Esophagus (tissue), 2 donors: Measurements from ENCODE around the gene KRT20. TPM values are rescaled to one million over a fixed set of nuclear protein-coding genes. Genes with fewer than 3 reads are reported as not detected.

Experiments
- H3K27ac ChIP-seq, 2 donors: one replicate each; pipeline ENCODE4 v1.5.1; 2013; ENCODE audit warnings: low read depth in 2 of 2, mild to moderate bottlenecking in 2 of 2, inconsistent platforms in 1 of 2, low read length in 1 of 2, moderate library complexity in 1 of 2
- H3K27me3 ChIP-seq, 2 donors: one replicate each; pipeline ENCODE4 v1.6.1; 2013; ENCODE audit warnings: low read length in 2 of 2, control low read depth in 1 of 2, mild to moderate bottlenecking in 1 of 2; ENCODE audit not compliant: insufficient read depth in 2 of 2, control insufficient read depth in 1 of 2
- H3K36me3 ChIP-seq, 2 donors: one replicate each; pipeline ENCODE4 v1.6.1; 2013; ENCODE audit warnings: low read length in 1 of 2; ENCODE audit not compliant: control insufficient read depth in 2 of 2, insufficient read depth in 2 of 2
- H3K4me1 ChIP-seq, 2 donors: one replicate each; pipeline ENCODE4 v1.6.1; 2013; ENCODE audit warnings: low read length in 1 of 2; ENCODE audit not compliant: control insufficient read depth in 2 of 2, insufficient read depth in 2 of 2
- H3K4me3 ChIP-seq, 2 donors: one replicate each; pipeline ENCODE4 v1.5.1; 2013; ENCODE audit warnings: low read length in 2 of 2, mild to moderate bottlenecking in 2 of 2, low read depth in 1 of 2, moderate library complexity in 1 of 2
- H3K9me3 ChIP-seq, 2 donors: one replicate each; pipeline ENCODE4 v1.6.1; 2013; ENCODE audit warnings: mild to moderate bottlenecking in 2 of 2, low read depth in 1 of 2, low read length in 1 of 2, moderate library complexity in 1 of 2; ENCODE audit not compliant: control insufficient read depth in 2 of 2, insufficient read depth in 1 of 2
- WGBS, 2 donors: extraction: QIAGEN DNeasy Blood & Tissue Kit; methylation state at CpG; one replicate each; pipeline ENCODE4 v1.1.7; 2013; 5-methylcytosine and 5-hydroxymethylcytosine counted together
- polyA plus RNA-seq, 2 donors: library from polyadenylated mRNA; stranded (reverse); fragments of 200-250 nt; gene quantifications; one replicate each; pipeline ENCODE4 v1.2.3, GENCODE V29; 2013
- donor health status: healthy with polysubstance abuse.
- donor health status: Bipolar disorder and iron deficiency.

Gene KRT20
- polyA plus RNA-seq, 2 donors, result 0.07 to 0.28 TPM

DNA sequence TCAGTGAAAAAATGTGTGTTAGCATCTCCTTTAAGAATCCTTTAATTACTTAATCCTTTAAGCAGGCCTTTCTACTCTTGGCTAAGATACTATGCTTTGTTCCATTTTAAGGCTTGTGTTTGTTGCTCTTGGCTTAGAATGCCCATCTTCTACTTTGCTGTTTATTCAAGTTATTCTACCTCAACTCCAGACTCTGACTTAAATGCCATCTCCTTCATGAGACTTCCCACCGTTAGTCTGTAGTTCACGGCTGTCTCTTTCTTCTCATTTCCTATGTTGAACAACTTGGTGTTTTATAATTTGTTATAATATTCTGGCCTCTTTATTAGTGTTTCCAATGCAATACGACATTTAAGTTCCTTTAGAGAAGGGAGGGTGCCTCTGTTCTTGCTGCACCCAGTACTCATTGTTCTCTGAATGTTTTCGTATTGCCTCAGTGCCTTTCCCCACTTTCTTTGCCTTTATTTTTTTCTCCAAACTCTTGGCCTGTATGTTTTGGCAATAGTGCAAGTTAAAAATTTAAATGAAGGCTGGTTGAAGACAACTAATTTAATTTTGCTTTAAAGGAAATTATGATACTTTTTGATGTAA is 56.5 kb downstream of the KRT20 start:
- H3K27ac ChIP-seq, result no peak overlapping the region
- no peaks in the 10 kb centered on the region for H3K9me3 ChIP-seq
- no peaks in the 10 kb centered on the region for H3K4me1 ChIP-seq
- 72 to 78% methylated on average over 4 of the region's 4 CpGs for WGBS, 2 donors
- H3K36me3 ChIP-seq, result no peaks in the 10 kb centered on the region
- H3K4me3 ChIP-seq, result no peak overlapping the region
- H3K27me3 ChIP-seq, result no peaks in the 10 kb centered on the region

GRCh38 chr17:40827746-40828453 is 57.1 kb downstream of the KRT20 start:
- no peak overlapping the region for H3K27ac ChIP-seq
- H3K4me3 ChIP-seq, result no peak overlapping the region
- H3K9me3 ChIP-seq, result no peaks in the 10 kb centered on the region
- H3K36me3 ChIP-seq, result no peaks in the 10 kb centered on the region
- WGBS, 2 donors, result 75 to 77% methylated on average over 7 of the region's 7 CpGs
- H3K27me3 ChIP-seq, result no peaks in the 10 kb centered on the region
- no peaks in the 10 kb centered on the region for H3K4me1 ChIP-seq

Other genes starting within 250 kb of the KRT20 start
- 10 to 100 TPM; 57.2 to 57.8 TPM for gene SMARCE1, start 237.4 kb downstream of the KRT20 start, polyA plus RNA-seq
- under 1 TPM; 0.43 to 0.59 TPM for gene KRT222, start 220.1 kb downstream of the KRT20 start, polyA plus RNA-seq
- 100 to 1,000 TPM; 116 to 229 TPM for gene KRT24, start 181.5 kb downstream of the KRT20 start, polyA plus RNA-seq
- gene KRT25, start 129.9 kb downstream of the KRT20 start, polyA plus RNA-seq, result not detected
- not detected for gene KRT26, start 113.0 kb downstream of the KRT20 start, polyA plus RNA-seq
- gene KRT27, start 102.7 kb downstream of the KRT20 start, polyA plus RNA-seq, result under 1 TPM in 1 of 2 donors, not detected in 1; 0.05 TPM
- not detected for gene KRT28, start 85.3 kb downstream of the KRT20 start, polyA plus RNA-seq
- gene KRT10, start 62.6 kb downstream of the KRT20 start, polyA plus RNA-seq, result 10 to 100 TPM; 30.1 to 41.2 TPM
- not detected for gene KRT12, start 18.0 kb downstream of the KRT20 start, polyA plus RNA-seq
- 10 to 100 TPM in 1 of 2 donors, 1 to 10 TPM in 1; 5.1 to 23.6 TPM for gene KRT23, start 52.4 kb upstream of the KRT20 start, polyA plus RNA-seq
- not detected for gene KRT39, start 81.7 kb upstream of the KRT20 start, polyA plus RNA-seq
- under 1 TPM; 0.18 to 0.20 TPM for gene KRT40, start 99.1 kb upstream of the KRT20 start, polyA plus RNA-seq
- gene KRTAP3-3, start 108.9 kb upstream of the KRT20 start, polyA plus RNA-seq, result not detected
- 10 to 100 TPM in 1 of 2 donors, 1 to 10 TPM in 1; 1.8 to 43.5 TPM for gene KRTAP3-2, start 114.7 kb upstream of the KRT20 start, polyA plus RNA-seq
- gene KRTAP3-1, start 123.9 kb upstream of the KRT20 start, polyA plus RNA-seq, result under 1 TPM in 1 of 2 donors, not detected in 1; 0.39 TPM
- gene KRTAP1-5, start 142.0 kb upstream of the KRT20 start, polyA plus RNA-seq, result under 1 TPM in 1 of 2 donors, not detected in 1; 0.09 TPM
- gene KRTAP1-4, start 145.0 kb upstream of the KRT20 start, polyA plus RNA-seq, result not detected
- not detected for gene KRTAP1-3, start 149.6 kb upstream of the KRT20 start, polyA plus RNA-seq
- under 1 TPM; 0.04 to 0.16 TPM for gene KRTAP1-1, start 156.2 kb upstream of the KRT20 start, polyA plus RNA-seq
- gene KRTAP2-1, start 162.1 kb upstream of the KRT20 start, polyA plus RNA-seq, result not detected
- gene KRTAP2-2, start 170.0 kb upstream of the KRT20 start, polyA plus RNA-seq, result not detected
- under 1 TPM in 1 of 2 donors, not detected in 1; 0.10 TPM for gene KRTAP2-3, start 174.9 kb upstream of the KRT20 start, polyA plus RNA-seq
- not detected for gene KRTAP2-4, start 180.6 kb upstream of the KRT20 start, polyA plus RNA-seq
- not detected for gene KRTAP4-7, start 198.9 kb upstream of the KRT20 start, polyA plus RNA-seq
- not detected for gene KRTAP4-8, start 212.9 kb upstream of the KRT20 start, polyA plus RNA-seq
- not detected for gene KRTAP4-16, start 217.0 kb upstream of the KRT20 start, polyA plus RNA-seq
- not detected for gene KRTAP4-9, start 220.1 kb upstream of the KRT20 start, polyA plus RNA-seq
- gene KRTAP4-11, start 233.1 kb upstream of the KRT20 start, polyA plus RNA-seq, result not detected
- gene KRTAP4-12, start 238.9 kb upstream of the KRT20 start, polyA plus RNA-seq, result not detected